D721Med (cell line): Measurements from ENCODE around the gene SPPL2C.

ENCODE experiments used
- DNase-seq: peaks from one replicate; pipeline ENCODE4 v3.0.0; 2011; ENCODE audit warnings: low spot score; ENCODE audit not compliant: insufficient read length
- FAIRE-seq: peaks from 2 replicates; lab custom pipeline; 2011; peaks lifted over from hg19 to GRCh38; lab: Jason Lieb, UNC
- CTCF ChIP-seq: IDR thresholded peaks from 2 replicates; pipeline ENCODE4 v1.5.1; 2012; ENCODE audit warnings: mild to moderate bottlenecking, control low read depth; ENCODE audit not compliant: insufficient read depth; ENCODE audit errors: missing control alignments

The SPPL2C gene

GRCh38 chr17:45849536-45849990 lies 4.9 kb downstream of the SPPL2C start:
- FAIRE-seq (no peak), DNase-seq (no peak)
- no peak for TF ChIP-seq CTCF

- no peak for DNase-seq
- FAIRE-seq: no peak
- TF ChIP-seq CTCF: no peak
Measured at GRCh38 chr17:45850011-45850410, 5.3 kb downstream of the SPPL2C start.

- no peak for FAIRE-seq
- DNase-seq: no peak
- no peak for TF ChIP-seq CTCF
Measured at GRCh38 chr17:45850468-45850867, 5.8 kb downstream of the SPPL2C start.

- FAIRE-seq (no peak), DNase-seq (no peak)
- no peak for TF ChIP-seq CTCF
Measured at GRCh38 chr17:45851022-45851421, 6.3 kb downstream of the SPPL2C start.

GRCh38 chr17:45851464-45851863 lies 6.8 kb downstream of the SPPL2C start:
- TF ChIP-seq CTCF: no peak
- no peak for DNase-seq
- no peak for FAIRE-seq

- FAIRE-seq: no peak
- no peak for DNase-seq
- no peak for TF ChIP-seq CTCF
Measured at GRCh38 chr17:45851873-45852272, 7.2 kb downstream of the SPPL2C start.

GRCh38 chr17:45852535-45853297 lies 8.0 kb downstream of the SPPL2C start:
- FAIRE-seq: no peak
- DNase-seq: no peak

More at GRCh38 chr17:45852535-45853297, 8.0 kb downstream of the SPPL2C start:
- peak; percentile 100 for TF ChIP-seq CTCF
